ENCODE measurements around the gene OR8D2.

DNA sequence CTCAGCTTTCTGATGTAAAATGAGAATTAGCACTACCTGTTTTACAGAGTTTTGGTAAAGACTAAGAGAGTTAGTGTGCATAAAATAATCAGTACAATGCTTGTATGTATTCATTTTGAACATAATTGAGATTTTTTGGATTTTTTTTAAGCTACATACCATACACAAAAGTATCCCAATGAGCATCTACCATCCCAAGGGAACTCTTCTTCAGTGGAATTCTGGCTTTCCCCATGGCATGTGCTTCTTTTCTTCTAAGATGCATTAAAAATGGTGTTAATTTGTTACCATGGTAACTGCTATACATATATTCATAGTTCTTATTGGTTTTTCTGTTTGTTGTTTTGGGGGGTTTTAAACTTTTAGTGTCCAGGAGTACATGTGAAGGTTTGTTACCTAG lies 24.0 kb downstream of the OR8D2 start:
- TF ChIP-seq, protein P1, sequence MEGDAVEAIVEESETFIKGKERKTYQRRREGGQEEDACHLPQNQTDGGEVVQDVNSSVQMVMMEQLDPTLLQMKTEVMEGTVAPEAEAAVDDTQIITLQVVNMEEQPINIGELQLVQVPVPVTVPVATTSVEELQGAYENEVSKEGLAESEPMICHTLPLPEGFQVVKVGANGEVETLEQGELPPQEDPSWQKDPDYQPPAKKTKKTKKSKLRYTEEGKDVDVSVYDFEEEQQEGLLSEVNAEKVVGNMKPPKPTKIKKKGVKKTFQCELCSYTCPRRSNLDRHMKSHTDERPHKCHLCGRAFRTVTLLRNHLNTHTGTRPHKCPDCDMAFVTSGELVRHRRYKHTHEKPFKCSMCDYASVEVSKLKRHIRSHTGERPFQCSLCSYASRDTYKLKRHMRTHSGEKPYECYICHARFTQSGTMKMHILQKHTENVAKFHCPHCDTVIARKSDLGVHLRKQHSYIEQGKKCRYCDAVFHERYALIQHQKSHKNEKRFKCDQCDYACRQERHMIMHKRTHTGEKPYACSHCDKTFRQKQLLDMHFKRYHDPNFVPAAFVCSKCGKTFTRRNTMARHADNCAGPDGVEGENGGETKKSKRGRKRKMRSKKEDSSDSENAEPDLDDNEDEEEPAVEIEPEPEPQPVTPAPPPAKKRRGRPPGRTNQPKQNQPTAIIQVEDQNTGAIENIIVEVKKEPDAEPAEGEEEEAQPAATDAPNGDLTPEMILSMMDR (conservative IDR thresholded peaks at IDR 0.05 in 1 of 2, IDR thresholded peaks at IDR 0.05 in 1 of 2; ENCODE audit: low read depth in 1 of 2, low read length in 2 of 2), result no peak
- no peak for TF ChIP-seq EZH2 (IDR thresholded peaks at IDR 0.05; ENCODE audit: low read length, missing control alignments)
